ENCODE results near the gene OTOP1. TPM values are rescaled to one million over a fixed set of nuclear protein-coding genes. Genes with fewer than 3 reads are reported as not detected.

OTOP1 gene
- total RNA-seq, 2 donors from 2014 or later, result not detected

Other genes starting within 250 kb of the OTOP1 start
- 10 to 100 TPM; 11.3 to 15.5 TPM for gene TMEM128, start 21.3 kb upstream of the OTOP1 start, total RNA-seq
- gene LYAR, start 63.2 kb upstream of the OTOP1 start, total RNA-seq, result 10 to 100 TPM; 34.7 to 39.6 TPM
- gene ZBTB49, start 63.3 kb upstream of the OTOP1 start, total RNA-seq, result 1 to 10 TPM; 3.9 to 6.0 TPM
- gene NSG1, start 160.2 kb upstream of the OTOP1 start, total RNA-seq, result under 1 TPM; 0.25 to 0.91 TPM

All from activated naive CD4-positive, alpha-beta T cell treated with anti-CD3 and anti-CD28 coated beads, Interleukin-2, amount 50 U/mL, for 72 hours (primary cell).